SK-N-MC (cell line): ENCODE data around the gene P2RY13.

Experiments used
- EZH2 ChIP-seq: fragments of 200-600 bp; sonication (generic); IDR thresholded peaks from one replicate; pipeline ENCODE4 v1.6.1; 2017; ENCODE audit warnings: antibody characterized with exemption
- FOXP2 ChIP-seq: optimal IDR thresholded peaks from 2 replicates; pipeline ENCODE3; 2011; ENCODE audit warnings: mild to moderate bottlenecking, moderate library complexity; ENCODE audit not compliant: insufficient read depth; ENCODE audit errors: extremely low read length, control extremely low read depth
- POLR2AphosphoS5 ChIP-seq: IDR thresholded peaks from 2 replicates; pipeline ENCODE4 v1.6.1; 2012; ENCODE audit warnings: mild to moderate bottlenecking, low read depth, low read length, borderline replicate concordance

GRCh38 chr3:151328298-151328995, 902 bp downstream of the P2RY13 start:
- no peak for TF ChIP-seq EZH2
- no peak for TF ChIP-seq POLR2AphosphoS5
- TF ChIP-seq FOXP2: no peak
